Natural killer cell (primary cell): ENCODE measurements around the gene KREMEN2. TPM values are rescaled to one million over a fixed set of nuclear protein-coding genes. Genes with fewer than 3 reads are reported as not detected.

ENCODE experiments used
- ATAC-seq, 3 donors: fragments of 150-1000 bp in 2 of 3; fragments of 200-7000 bp in 1 of 3; cut with Tn5 transposase; 1 replicate in 1 of 3; 2 replicates in 2 of 3; pipeline ENCODE4 v1.10.0; 2021; ENCODE audit warnings: mild to moderate bottlenecking in 2 of 3, moderate library complexity in 2 of 3
- DNase-seq, 2 donors: peaks; one replicate each; pipeline versions ENCODE4 v3.0.0 to v3.0.0-alpha.2; 2013 to 2021; ENCODE audit warnings: mixed read lengths in 1 of 2
- H3K27ac ChIP-seq: one replicate; pipeline ENCODE4 v1.5.1; 2013; ENCODE audit warnings: mild to moderate bottlenecking, low read length
- H3K27me3 ChIP-seq: one replicate; pipeline ENCODE4 v1.6.1; 2013; ENCODE audit warnings: low read length; ENCODE audit not compliant: control insufficient read depth, insufficient read depth
- H3K36me3 ChIP-seq: one replicate; pipeline ENCODE4 v1.6.1; 2013; ENCODE audit warnings: low read length; ENCODE audit not compliant: control insufficient read depth, insufficient read depth
- H3K4me1 ChIP-seq: one replicate; pipeline ENCODE4 v1.6.1; 2013; ENCODE audit warnings: low read length; ENCODE audit not compliant: control insufficient read depth, insufficient read depth
- H3K4me3 ChIP-seq: one replicate; pipeline ENCODE4 v1.5.1; 2013; ENCODE audit warnings: low read length
- H3K9me3 ChIP-seq: one replicate; pipeline ENCODE4 v1.6.1; 2013; ENCODE audit warnings: low read length; ENCODE audit not compliant: control insufficient read depth, insufficient read depth
- H3K27ac Mint-ChIP-seq, 2 donors: one replicate each; pipeline ENCODE4 v1.8.0; 2022; ENCODE audit warnings: mild to moderate bottlenecking in 2 of 2, mixed read lengths in 2 of 2, moderate library complexity in 1 of 2
- H3K27me3 Mint-ChIP-seq, 2 donors: one replicate each; pipeline ENCODE4 v1.8.0; 2022; ENCODE audit warnings: low read depth in 2 of 2, mixed read lengths in 2 of 2
- H3K36me3 Mint-ChIP-seq: one replicate; pipeline ENCODE4 v1.8.0; 2022; ENCODE audit warnings: mixed read lengths
- H3K4me1 Mint-ChIP-seq, 2 donors: one replicate each; pipeline ENCODE4 v1.8.0; 2022; ENCODE audit warnings: mixed read lengths in 2 of 2
- H3K4me3 Mint-ChIP-seq: one replicate; pipeline ENCODE4 v1.8.0; 2022; ENCODE audit warnings: mild to moderate bottlenecking, moderate library complexity, mixed read lengths
- H3K9me3 Mint-ChIP-seq, 2 donors: one replicate each; pipeline ENCODE4 v1.8.0; 2022; ENCODE audit warnings: mixed read lengths in 2 of 2
- WGBS: methylation state at CpG from one replicate; pipeline ENCODE4 v1.1.7; 2013; ENCODE audit warnings: missing lambda C conversion rate; ENCODE audit not compliant: insufficient coverage; 5-methylcytosine and 5-hydroxymethylcytosine counted together
- intact Hi-C: fragments of 100-400 bp; cut with micrococcal nuclease; formaldehyde crosslinking; loops from one replicate; pipeline ENCODE4 v1.14.2; 2022
- total RNA-seq, 4 donors: library from RNA; stranded (reverse); fragments of 120-200 nt in 1 of 4; gene quantifications; one replicate each; pipeline versions ENCODE4 v1.2.3 to v1.2.4, GENCODE V29; 2013 to 2022
- TF ChIP-seq, protein P1 (sequence below): fragments of 200-600 bp; IDR thresholded peaks from one replicate; pipeline ENCODE4 v1.8.0; 2022; ENCODE audit warnings: antibody characterized with exemption

Gene KREMEN2
- total RNA-seq, 3 donors from 2014 or later (not counting 1 experiment from before 2014, with no cell fraction given) = 0.16 TPM; not detected in 2

- H3K36me3 ChIP-seq = no peaks in the 10 kb centered on the region
- H3K4me1 ChIP-seq = peaks cover 37% of the 10 kb centered on the region
- WGBS = 92% methylated on average over 35 of the region's 35 CpGs
- DNase-seq (no peak), ATAC-seq (no peak)
- no peaks in the 10 kb centered on the region for H3K9me3 ChIP-seq
- Mint-ChIP-seq H3K36me3 (no peaks in the 10 kb centered on the region), H3K4me1 (peaks cover 10 to 18% of the 10 kb centered on the region in 2 donors), H3K4me3 (peak overlapping the region; percentile 65), H3K27ac (no peak overlapping the region), H3K27me3 (peaks cover 6 to 10% of the 10 kb centered on the region in 2 donors), H3K9me3 (no peaks in the 10 kb centered on the region)
- TF ChIP-seq, protein P1, sequence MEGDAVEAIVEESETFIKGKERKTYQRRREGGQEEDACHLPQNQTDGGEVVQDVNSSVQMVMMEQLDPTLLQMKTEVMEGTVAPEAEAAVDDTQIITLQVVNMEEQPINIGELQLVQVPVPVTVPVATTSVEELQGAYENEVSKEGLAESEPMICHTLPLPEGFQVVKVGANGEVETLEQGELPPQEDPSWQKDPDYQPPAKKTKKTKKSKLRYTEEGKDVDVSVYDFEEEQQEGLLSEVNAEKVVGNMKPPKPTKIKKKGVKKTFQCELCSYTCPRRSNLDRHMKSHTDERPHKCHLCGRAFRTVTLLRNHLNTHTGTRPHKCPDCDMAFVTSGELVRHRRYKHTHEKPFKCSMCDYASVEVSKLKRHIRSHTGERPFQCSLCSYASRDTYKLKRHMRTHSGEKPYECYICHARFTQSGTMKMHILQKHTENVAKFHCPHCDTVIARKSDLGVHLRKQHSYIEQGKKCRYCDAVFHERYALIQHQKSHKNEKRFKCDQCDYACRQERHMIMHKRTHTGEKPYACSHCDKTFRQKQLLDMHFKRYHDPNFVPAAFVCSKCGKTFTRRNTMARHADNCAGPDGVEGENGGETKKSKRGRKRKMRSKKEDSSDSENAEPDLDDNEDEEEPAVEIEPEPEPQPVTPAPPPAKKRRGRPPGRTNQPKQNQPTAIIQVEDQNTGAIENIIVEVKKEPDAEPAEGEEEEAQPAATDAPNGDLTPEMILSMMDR = no peak
- intact Hi-C loops = no loop called here
- peaks cover 19% of the 10 kb centered on the region for H3K27me3 ChIP-seq
- H3K27ac ChIP-seq = no peak overlapping the region
- H3K4me3 ChIP-seq = no peak overlapping the region
Measured at GRCh38 chr16:2971134-2971984, 7.3 kb downstream of the KREMEN2 start.

- WGBS = 83% methylated on average over 15 of the region's 15 CpGs
- no peak overlapping the region for H3K27ac Mint-ChIP-seq
Measured at GRCh38 chr16:2971985-2972784, 8.1 kb downstream of the KREMEN2 start.

GRCh38 chr16:2973093-2973492, 9.0 kb downstream of the KREMEN2 start:
- no peak overlapping the region for H3K4me3 ChIP-seq
- no peak overlapping the region for H3K27ac Mint-ChIP-seq
- no peaks in the 10 kb centered on the region for H3K9me3 ChIP-seq
- H3K27me3 ChIP-seq = peaks cover 8% of the 10 kb centered on the region
- no peak overlapping the region for H3K27ac ChIP-seq
- peaks cover 7 to 15% of the 10 kb centered on the region in 2 donors for H3K4me1 Mint-ChIP-seq
- peaks cover 3 to 5% of the 10 kb centered on the region in 2 donors for H3K27me3 Mint-ChIP-seq
- no peak for ATAC-seq
- no peak overlapping the region for H3K4me3 Mint-ChIP-seq
- no peaks in the 10 kb centered on the region for H3K36me3 ChIP-seq
- no peak for DNase-seq
- H3K36me3 Mint-ChIP-seq = no peaks in the 10 kb centered on the region
- WGBS = 93% methylated on average over 5 of the region's 5 CpGs
- TF ChIP-seq, protein P1 = no peak
- H3K9me3 Mint-ChIP-seq = no peaks in the 10 kb centered on the region
- intact Hi-C loops = no loop called here
- peaks cover 25% of the 10 kb centered on the region for H3K4me1 ChIP-seq

More at GRCh38 chr16:2971985-2972784, 8.1 kb downstream of the KREMEN2 start:
- no peaks in the 10 kb centered on the region for H3K9me3 Mint-ChIP-seq
- peaks cover 6 to 10% of the 10 kb centered on the region in 2 donors for H3K27me3 Mint-ChIP-seq
- intact Hi-C loops = no loop called here
- H3K4me1 Mint-ChIP-seq = peaks cover 10 to 18% of the 10 kb centered on the region in 2 donors
- DNase-seq (no peak), ATAC-seq (no peak)
- Histone ChIP-seq H3K27me3 (peaks cover 15% of the 10 kb centered on the region), H3K4me1 (peaks cover 32% of the 10 kb centered on the region), H3K27ac (no peak overlapping the region), H3K4me3 (no peak overlapping the region), H3K36me3 (no peaks in the 10 kb centered on the region), H3K9me3 (no peaks in the 10 kb centered on the region)
- TF ChIP-seq, protein P1 = no peak
- no peaks in the 10 kb centered on the region for H3K36me3 Mint-ChIP-seq
- H3K4me3 Mint-ChIP-seq = peak overlapping the region; percentile 45
